NT2/D1 (cell line): Measurements from ENCODE around the gene MED13.

Experiments
- SUZ12 ChIP-seq: IDR thresholded peaks from 2 replicates; pipeline ENCODE4 v1.6.1; 2011; ENCODE audit not compliant: insufficient read length, insufficient read depth; ENCODE audit errors: extremely low read depth
- YY1 ChIP-seq: IDR thresholded peaks from 2 replicates; pipeline ENCODE4 v1.6.1; 2011; ENCODE audit not compliant: insufficient read length, insufficient read depth
- ZNF274 ChIP-seq: IDR thresholded peaks from 2 replicates; pipeline ENCODE4 v1.6.1; 2011; ENCODE audit warnings: mild to moderate bottlenecking, low read depth, low read length

DNA sequence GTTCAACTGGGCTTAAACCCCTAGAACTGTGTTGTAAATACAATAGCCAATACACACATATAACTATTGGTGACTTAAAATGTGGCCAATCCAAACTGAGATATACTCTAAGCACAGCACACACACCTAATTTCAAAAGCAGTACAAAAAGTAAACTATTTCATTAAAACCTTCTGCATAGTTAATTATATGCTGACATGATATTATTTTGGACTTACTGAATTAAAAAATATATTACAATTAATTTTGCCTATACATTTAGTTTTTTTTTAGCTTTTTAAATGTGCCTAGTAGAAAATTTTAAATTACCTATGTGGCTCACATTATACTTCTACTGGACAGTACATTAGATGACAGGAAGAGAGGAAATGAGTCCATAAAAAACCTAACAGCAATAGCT is 21.5 kb downstream of the MED13 start:
- TF ChIP-seq SUZ12 (no peak), YY1 (no peak), ZNF274 (no peak)
